Effector CD4-positive, alpha-beta T cell (primary cell): Measurements from ENCODE around the gene GNAI3.

Experiments
- DNase-seq: peaks from one replicate; pipeline ENCODE4 v3.0.0-alpha.2; 2020
- total RNA-seq: gene quantifications from one replicate; lab custom pipeline; 2026; lab: John Stamatoyannopoulos, UW

Gene GNAI3
- 167 reads per million, percentile 90 among the genes with 10 or more reads in this experiment for total RNA-seq

DNA sequence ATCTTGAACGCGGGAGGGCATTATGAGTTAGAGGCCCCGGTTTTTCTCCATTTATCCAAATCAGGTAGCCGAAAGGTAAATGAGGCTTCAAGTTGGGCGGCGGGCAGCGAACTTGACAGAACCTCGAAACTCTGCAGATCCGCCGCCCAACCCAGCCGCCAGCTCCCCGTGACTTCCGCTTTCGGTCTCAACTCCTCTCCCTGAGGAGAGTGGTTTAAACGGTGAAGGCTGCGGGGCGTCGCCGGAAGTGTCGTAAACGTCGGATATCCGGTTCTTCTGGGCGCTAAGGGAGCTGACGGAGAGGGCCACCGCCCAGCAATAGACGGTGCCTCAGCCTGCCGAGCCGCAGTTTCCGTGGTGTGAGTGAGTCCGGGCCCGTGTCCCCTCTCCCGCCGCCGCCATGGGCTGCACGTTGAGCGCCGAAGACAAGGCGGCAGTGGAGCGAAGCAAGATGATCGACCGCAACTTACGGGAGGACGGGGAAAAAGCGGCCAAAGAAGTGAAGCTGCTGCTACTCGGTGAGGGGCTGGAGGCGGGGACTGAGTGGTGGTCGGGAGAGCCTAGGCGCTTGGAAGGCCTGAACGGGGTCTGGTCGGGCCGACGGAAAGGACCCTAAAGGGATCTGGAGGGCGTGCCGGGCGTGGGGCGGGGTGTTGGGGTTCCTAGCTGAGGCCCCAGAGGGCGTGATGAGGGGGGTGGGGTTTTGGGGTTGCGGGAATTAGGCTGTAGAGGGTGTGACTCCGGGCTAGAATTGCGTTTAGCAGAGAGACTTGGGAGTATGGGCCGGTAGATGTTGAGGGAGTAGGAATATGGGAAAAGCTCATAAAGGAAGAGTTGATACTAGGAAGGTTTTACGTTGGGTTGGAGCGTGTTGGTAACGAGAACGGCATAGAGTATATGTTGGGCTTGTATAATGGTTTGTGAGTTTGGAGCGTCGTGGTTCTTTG is at the start of gene GNAI3:
GNAI3 (plus strand) TSS at position 295 of the 947 bp plus-strand sequence; CDS start at position 401, 106 bp downstream.
- DNase-seq, result peak; percentile 96

DNA sequence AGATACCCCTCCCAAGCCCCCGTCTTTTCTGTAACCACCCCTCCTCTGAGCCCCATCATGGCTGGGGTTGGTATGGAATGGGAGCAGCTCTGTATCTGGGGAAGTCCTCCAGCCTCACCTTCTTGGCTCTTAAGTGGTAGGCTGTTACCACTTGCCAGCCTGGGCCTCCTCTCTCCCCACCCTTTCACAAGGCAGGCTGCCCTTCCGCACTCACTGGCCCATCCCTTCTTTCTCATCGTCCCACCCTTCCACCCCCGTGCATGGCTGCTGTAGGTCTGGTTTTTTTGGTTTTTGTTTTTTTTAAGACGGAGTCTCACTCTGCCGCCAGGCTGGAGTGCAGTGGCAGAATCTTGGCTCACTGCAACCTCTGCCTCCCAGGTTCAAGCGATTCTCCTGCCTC is 49.3 kb upstream of the GNAI3 start:
- no peak for DNase-seq

DNA sequence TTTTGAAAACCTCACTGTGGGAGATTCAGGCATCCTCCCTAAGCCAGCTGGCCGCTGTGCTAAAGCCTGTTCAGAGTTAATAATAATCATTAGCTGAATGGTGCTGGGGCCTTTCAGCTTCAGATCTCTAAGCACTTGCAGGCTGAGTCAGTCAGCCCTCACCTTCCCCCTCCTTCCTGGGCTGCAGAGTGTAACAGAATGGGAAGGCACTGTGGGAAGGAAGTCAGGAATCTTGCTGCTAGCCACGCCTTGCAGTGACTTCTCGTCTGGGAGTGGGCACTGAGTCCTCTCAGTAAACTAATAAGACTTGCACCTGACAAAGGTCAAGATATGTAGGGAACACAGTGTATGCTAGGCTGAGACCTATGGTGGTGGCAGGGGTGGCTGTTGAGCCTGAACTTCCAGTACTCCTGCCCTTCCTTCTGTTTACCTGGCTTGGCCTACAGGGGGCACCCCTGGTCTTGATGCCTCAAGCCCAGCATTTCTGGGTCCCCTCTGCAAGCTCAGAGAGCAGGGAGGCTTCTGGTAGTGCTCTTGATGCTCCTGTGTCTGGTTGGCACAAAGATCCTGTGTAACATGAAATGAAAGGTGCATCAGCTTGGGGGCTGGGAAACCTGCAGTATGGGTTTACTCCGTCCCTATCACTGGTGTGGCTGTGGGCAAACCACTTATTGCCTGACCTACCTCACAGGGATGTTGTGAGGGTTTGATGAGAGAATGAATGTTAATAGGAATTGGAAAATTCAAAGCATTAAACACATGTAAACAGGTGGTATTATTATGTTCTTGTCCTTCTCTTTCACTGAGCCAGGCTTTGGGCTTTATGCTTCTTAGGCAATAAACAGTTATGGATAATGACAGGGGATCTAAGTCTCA is 48.5 kb upstream of the GNAI3 start:
- peak; percentile 62 for DNase-seq

DNA sequence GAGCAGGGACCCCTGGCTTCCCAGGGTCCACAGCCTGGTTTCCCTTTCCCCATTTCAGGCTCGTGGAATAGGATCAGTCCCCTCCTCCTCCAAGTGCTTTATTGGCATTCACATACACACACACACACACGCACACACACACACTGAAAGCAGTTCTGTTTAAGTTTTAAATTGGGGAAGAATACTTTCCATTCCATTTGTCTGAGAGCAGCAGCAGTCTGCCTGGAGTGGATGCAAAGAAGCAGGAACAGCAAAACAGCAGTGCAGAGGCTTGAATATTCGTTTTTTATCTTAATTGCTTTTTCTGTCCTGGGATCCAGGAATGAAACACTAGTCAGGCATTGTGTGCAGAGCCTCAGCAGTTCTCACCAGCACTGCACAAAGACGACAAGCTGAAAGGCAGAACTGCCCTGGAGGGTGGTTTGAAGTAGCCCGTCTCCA is 47.5 kb upstream of the GNAI3 start:
- no peak for DNase-seq

DNA sequence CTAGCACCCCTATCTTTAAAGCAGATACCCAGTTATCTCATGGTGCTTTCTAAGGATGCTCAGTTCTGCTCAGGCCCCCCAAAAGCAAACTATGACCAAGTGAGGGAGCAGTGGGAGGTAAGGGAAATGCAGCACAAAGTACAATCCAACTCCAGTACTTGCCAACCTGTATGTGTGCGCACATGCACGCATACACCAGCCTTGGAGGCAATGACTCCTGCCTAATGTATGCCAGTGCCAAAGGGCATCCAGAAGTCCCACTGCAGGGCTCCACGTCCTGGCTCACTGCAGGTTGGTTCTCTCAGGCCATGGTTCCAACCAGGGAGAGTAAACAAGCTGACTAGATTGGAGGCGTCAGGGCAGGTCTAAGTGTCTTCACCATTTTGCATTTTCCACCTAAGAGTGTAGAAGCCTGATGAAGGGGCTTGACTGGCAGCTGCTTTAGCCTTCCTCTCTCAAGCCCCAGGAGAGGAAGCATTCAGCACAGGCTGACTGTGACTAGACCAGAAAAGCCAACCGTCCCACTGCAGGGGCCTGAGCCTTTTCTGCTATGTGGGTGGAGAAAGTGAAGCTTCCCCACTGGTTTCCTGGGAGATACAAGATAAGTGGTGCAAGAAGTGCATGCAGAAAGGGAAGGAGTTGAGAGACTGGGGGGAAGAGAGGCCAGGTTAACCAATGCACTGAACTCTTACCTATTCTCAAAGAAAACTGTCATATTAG is 46.6 kb upstream of the GNAI3 start:
- no peak for DNase-seq

DNA sequence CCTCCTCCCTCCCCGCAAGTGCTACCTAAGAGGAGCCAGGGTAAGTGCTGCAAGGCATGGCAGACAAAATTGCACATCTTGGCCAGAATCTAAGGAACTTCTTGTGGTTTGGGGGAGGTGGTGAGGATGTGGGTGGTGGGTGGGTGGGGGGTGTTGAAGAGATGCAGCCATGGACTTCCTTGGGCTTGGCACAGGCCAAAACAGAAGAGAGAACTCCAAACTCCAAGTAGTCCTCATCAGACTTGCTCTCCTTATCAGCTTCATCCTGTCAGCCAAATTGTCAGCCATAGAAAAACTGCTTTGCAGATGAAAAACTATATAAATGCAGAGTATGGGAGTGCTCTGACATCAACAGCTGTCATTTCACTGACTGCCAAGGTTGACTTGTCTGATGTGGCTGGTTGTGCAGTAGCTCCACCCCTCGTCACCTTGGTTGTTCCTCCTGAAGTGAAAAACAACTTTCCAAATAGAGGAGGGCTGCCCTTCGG is 46.0 kb upstream of the GNAI3 start:
- peak; percentile 58 for DNase-seq

DNA sequence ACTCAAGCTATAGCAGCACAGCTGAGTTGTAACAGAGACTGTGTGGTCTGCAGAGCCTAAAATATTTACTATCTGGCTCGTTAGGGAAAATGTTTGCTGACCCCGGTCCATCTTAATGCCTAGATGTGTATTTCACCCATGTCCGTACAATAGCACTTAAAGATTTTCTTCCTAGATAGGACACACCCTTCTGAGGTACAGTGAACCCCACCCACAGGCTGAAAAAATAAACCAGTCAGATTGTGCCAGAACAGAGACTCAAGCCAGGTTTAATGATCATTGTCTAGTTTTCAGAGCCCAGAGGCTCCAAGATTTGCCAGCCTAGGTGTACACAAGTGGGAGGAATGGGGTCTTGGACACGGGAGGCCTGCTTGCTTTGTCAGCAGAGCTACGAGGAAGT is 44.5 kb upstream of the GNAI3 start:
- DNase-seq, result no peak

DNA sequence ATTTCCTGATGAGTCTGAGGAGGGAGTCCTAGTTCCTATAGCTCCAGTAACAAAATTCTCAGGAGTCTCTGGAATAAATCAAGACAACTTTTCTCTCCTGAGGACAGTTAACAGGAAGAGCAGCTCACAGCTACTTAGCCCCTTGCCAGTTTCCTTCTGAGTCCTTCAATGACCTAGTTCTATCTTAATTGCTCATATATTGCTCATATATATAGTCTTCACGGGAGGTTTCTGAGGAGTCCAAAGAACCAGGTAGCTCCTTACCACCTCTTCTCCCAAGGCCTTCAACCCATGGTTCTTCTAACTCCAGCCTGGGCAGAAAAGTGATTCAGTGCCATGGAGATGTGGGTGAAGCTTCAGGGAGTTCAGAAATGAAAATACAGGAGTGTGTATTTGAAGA is 43.4 kb upstream of the GNAI3 start:
- no peak for DNase-seq

DNA sequence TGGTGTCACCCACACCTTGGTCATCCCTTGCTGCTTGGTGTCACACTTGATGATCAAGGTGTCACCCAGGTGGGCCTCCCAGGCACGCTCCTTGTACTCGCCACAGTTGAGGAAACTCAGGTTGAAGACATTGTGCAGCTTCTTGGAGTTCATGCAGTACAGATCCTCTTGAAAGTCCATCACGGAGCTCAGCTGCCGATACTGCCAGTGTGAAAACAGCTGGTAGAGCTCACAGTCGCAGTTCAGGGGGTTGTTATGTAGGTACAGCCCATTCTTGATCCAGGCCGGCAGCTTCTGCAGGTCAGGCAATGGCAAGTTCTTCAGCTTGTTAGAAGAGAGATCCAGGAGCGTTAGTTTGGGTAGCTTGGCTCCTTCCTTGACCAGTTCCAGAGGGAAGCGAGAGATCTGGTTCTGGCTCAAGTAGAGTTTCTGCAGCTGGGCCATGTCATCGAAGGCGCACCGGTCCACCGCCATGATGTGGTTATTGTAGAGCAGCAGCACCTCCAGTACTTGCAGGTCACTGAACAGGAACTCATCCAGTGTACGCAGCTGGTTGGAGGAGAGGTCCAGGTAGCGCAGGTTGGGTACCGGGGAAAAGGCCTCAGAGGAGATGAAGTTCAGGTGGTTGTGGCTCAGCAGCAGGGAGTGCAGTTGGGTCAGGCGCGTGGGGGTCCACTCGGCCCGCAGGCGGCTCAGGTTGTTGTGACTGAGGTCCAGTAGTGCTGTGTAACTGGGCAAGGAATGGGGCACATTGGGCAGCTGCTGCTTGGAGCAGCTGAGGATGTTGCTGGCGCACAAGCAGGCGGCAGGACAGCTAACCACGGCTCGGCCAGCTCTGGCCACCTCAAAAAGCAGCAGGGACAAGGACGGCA is 40.2 kb upstream of the GNAI3 start:
- DNase-seq, result no peak

DNA sequence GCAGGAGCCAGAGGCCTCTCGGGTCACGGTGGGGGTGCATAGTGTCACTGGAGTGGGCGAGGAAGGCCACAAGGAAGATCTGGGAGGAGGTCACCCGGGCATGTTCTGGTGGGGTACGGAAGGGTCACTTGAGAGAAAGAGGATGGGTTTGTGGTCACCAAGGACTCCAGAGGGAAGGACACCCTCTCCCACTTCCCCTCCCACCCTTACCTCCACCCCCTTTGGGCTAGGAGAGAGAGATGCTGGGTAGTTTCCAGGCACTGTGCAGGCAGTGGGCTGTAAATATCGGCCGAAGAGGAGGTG is 39.6 kb upstream of the GNAI3 start:
- DNase-seq, result no peak

DNA sequence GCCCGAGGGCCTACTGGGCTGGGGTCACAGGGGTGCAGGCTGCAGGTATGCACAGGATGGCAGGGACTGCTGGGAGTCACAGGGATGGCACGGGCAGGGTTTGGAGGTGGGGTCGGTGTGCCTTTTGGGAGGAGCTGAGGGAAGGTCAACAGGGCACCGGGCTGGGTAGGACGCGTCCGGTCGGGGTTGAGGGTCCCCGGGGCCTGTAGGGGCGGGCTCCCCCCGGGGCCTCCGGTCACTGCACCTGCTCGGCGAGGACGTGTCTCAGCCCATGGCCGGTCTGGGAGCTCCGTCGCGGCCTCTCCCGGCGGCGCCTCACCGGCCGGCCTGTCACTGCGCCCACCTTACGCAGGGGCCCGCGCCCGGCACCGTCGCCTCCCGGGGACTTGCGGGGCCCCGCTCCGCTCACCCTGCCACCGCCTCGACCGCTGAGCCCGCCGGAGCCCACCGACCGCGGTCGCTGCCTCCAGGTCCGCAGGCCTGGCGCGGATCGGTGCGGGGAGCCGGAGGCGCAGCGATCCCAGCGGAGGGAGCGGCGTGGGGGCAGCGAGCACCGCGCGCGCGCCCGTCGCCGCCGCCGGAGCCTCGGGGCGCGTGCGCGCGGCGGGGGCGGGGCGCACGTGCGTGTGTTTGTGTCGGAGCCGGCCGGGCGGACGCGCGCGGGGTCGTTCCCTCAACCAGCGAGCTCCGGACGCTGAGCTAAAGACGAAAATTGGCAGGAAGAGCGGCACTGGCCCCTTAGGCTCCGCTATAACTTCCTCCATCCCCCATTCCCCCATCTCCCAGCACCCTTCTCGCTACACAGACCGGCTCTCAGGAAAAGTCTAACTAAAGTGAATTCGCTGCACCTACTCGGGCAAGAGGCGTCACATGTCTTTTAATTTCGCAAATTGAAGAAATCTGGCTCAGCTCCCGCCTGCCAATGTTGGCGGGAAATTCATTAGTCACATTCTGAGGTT is 39.0 kb upstream of the GNAI3 start, which contains the start of gene AMIGO1:
AMIGO1 (minus strand) TSS at position 552 of the 959 bp plus-strand sequence. CDS start 815 bp downstream, outside the sequence.
- peak; percentile 51 for DNase-seq

DNA sequence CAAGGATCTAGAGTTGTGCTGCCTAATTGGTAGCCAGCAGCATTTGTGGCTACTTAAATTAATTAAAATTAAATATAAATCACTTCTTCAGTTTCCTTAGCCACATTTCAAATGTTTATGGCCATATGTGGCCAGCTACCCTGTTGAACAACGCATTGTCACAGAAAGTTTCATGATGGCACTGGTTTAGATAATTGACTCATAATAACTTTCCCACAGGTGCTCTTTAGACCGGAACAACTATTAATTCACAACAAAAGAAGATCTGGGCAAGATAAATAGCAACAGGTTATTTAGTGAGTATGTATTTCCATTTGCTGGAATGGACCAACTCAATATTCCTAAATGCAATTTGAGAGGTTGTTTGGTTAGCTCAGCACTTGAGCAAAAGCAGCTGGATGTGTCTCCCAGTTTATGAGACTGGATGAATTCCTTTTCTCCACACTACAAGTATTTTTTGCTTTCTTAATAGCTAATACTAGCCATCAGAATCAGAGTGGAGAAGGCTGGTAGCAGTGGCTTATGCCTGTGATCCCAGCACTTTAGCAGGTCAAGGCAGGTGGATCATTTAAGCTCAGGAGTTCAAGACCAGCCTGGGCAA is 35.2 kb upstream of the GNAI3 start:
- DNase-seq, result no peak

DNA sequence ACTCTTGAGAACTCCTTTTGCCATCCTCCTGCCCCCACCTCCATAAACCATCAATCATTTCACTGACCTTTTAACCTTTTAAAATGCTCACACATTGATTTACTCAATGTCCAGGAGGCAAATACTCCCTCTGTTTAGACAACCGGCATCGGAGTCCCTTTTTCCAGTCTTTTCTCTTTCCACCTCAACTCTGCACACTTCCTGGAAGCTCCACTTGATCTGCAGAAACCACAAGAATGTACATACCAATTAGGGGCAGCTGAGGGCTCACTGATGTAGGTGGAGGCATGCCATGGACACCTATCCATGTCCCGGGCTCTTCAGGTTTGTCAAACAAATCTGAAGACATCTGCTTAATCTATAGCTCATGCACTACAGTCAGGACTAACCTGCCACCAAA is 33.6 kb upstream of the GNAI3 start:
- no peak for DNase-seq

DNA sequence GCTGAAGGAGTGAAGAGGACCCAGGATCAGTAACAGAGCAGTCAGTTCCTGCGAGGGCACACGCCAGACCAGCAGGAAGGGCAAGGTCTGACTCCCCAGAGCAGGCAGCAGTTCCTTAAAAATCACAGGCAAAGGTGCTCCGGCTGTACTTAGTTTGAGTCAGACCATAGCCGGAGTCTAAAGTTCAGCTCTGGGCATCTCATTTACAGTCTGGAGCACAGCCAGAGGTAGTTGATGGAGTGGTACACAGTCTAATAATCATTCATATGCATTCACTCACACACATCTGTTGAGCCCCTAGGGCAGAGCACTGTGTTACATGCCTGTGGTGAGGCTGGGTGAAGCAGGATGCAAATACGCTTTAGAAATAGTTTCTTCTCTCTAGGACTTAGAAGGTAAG is 31.5 kb upstream of the GNAI3 start:
- DNase-seq, result no peak

DNA sequence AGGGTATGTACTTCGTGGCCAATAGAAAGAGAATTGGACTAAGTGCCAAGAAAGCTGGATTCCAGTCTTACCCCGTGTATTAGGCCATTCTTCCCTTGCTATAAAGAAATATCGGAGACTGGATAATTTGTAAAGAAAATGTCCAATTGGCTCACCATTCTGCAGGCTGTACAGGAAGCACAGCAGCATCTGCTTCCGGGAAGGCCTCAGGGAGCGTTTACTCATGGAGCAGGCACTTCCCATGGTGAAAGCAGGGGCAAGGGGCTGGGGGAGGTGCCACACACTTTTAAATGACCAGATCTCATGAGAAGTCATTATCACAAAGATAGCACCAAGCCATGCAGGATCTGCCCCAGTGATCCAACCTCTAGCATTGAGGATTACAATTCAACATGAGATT is 31.1 kb upstream of the GNAI3 start:
- no peak for DNase-seq

DNA sequence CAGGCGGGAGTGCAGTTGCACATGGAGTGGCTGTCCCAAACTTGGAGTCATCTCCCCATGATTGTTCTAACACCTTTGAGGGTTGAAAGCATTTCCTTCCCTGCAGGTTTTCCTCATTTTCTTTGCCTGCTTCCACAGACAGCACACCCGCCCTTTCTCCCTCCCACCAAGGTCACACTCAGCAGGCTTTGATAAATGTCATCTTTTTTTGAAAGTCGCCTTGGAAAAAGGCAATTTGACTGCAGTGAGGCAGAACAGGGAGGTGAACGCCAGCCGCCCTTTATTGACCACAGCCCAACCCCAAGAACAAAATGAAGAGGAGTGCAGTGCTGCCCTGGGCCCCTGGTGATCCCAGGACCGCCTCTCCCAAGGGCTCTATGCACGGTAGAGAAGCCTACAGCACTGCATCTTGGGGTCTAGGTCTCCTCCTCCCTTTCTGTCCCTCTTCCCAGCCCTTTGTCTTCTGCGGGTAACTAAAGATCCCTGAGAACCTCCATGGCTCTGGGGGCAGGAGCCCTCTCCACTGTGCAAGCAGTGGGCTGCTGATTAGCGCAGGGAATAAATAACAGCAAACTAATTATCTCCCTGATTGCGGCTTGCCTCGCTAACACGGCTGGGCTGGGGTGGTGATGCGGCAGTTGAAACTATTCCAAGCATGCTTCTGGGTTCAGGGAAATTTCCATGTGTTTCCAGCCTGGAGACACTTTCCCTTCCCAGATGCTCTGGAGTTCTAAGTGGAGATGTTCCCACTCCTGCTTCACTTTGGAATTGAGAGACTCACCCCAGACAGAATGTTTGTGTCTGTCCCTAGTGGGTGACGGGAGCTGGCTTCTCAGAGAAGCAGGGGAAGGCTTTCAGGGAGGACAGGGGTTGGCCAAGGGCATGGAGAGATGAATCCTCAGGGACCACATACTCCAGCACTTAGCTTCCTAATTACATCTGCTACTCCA is 27.1 kb upstream of the GNAI3 start:
- DNase-seq, result no peak

DNA sequence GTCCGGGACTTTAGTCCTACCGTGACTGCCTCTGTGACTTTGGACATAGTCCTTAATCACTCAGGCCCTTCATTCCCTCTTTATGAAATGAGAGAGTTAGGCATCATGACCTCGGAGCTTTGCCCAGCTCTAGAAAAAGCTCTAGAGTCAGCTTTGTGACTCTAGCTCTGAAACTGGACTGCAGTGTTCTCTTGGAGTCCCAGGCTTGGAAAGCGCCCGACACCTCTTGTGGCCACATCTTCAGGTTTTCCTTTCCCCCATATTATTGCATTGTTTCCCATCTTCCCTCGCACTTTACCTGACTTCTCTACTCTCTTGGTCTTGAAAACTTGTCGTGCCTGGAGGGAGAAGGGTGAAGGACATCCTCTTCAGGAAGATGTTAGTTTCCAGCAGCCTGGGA is 26.4 kb upstream of the GNAI3 start:
- DNase-seq, result no peak

DNA sequence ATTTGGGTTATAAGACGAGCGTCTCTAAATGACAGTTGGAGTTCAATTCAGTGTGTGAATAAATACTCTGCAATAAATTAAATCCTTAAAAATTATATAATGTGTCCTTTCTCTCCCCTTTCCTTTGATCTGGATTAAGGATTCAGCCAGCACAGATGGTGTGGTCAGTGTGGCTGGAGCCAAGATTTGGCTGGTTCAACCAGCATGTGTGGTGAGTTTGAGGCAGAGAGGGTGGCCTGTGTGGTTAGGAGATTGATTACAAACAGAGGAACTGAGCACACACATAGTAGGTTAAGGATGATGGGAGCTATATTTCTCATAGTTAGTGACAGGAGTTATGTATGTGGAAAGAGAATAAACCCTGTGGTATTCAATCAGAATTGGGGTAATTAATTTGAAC is 24.7 kb upstream of the GNAI3 start:
- no peak for DNase-seq
